Measurements from ENCODE around the gene TRAM2.

DNA sequence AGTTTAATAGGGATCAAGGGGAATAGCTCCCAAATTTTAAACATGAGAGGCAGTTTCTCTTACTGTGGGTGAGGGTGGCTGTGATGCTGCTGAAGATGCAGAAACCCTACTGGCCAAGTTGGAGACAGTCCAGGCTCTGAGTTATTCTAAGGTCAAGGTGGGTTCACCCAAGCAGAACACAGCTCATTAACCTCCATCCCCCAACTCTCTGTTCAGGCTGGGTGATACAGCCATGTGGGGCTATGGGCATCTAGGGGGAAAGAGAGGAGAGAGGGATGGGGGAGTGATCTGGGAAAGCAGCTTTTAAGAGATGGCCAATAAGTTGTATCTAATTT lies 18.9 kb upstream of the TRAM2 start:
- TF ChIP-seq PATZ1 (CRISPR knock-in tag; IDR thresholded peaks at IDR 0.05; ENCODE audit: borderline replicate concordance) (no peak), RARB (CRISPR knock-in tag; IDR thresholded peaks at IDR 0.05) (no peak), ISL1 (CRISPR knock-in tag; IDR thresholded peaks at IDR 0.05) (no peak), ARNTL (CRISPR knock-in tag; IDR thresholded peaks at IDR 0.05; ENCODE audit: borderline replicate concordance, low read depth) (no peak), TCF4 (CRISPR knock-in tag; IDR thresholded peaks at IDR 0.05; ENCODE audit: borderline replicate concordance) (no peak), ZFP3 (CRISPR knock-in tag; IDR thresholded peaks at IDR 0.05) (no peak), GLIS3 (CRISPR knock-in tag; IDR thresholded peaks at IDR 0.05) (no peak), CREB5 (CRISPR knock-in tag; IDR thresholded peaks at IDR 0.05; ENCODE audit: low read depth) (no peak)

Measured in SK-N-SH treated with all-trans-retinoic acid at 6 μM for 48 hours (cell line).